PC-9 (cell line): ENCODE measurements around the gene DCST2.

ENCODE experiments used
- EZH2 ChIP-seq: fragments of 200-600 bp; sonication (generic); IDR thresholded peaks from 2 replicates; pipeline ENCODE4 v1.8.0; 2017; ENCODE audit warnings: antibody characterized with exemption, low read depth
- TF ChIP-seq, protein P1 (sequence below): fragments of 200-600 bp; sonication (generic); conservative IDR thresholded peaks from 2 replicates; pipeline ENCODE4 v1.6.1; 2017; ENCODE audit warnings: mixed run types, antibody characterized with exemption, mild to moderate bottlenecking, moderate library complexity

DNA sequence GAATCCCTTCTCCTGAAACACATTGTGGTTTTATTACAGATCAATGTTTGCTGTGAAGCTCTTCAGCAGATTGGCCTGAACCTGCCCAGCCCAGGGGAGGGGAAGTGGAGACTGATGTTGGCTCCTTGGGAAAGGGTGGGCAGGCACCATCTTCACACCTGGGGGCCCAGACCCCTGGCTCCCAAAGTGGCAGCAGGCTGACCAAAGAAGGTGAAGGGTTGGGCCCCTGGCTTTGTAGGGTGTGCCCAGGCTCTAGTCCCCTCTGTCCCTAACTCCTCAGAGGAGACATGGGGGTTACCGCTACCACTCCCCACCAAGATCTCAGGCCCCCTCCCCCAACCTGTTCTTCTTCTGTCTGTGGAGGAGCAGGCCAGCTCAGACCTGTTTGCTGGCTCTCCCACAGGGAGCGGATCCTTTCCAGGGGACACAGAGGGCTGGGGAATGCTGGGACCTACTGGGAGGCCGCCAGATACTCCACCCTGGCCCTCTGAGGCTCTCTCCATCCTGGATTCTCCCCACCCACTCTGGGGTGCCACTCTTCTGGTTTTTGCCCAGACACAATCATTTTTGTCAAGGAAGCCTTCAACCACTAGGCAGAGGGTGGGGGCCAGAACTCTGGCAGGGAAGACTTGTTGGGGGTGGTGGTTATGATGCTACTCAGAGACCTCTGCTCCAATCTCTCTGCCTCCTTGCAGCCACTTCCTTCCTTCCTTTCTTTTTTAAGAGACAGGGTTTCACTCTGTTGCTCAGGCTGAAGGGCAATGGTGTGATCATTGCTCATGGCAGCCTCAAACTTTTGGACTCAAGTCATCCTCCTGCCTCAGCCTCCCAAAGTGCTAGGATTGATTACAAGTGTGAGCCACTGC, 40.0 kb upstream of the DCST2 start:
- TF ChIP-seq EZH2: no peak
- TF ChIP-seq, protein P1, sequence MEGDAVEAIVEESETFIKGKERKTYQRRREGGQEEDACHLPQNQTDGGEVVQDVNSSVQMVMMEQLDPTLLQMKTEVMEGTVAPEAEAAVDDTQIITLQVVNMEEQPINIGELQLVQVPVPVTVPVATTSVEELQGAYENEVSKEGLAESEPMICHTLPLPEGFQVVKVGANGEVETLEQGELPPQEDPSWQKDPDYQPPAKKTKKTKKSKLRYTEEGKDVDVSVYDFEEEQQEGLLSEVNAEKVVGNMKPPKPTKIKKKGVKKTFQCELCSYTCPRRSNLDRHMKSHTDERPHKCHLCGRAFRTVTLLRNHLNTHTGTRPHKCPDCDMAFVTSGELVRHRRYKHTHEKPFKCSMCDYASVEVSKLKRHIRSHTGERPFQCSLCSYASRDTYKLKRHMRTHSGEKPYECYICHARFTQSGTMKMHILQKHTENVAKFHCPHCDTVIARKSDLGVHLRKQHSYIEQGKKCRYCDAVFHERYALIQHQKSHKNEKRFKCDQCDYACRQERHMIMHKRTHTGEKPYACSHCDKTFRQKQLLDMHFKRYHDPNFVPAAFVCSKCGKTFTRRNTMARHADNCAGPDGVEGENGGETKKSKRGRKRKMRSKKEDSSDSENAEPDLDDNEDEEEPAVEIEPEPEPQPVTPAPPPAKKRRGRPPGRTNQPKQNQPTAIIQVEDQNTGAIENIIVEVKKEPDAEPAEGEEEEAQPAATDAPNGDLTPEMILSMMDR: no peak
